GM21529 (cell line): ENCODE results near the gene GRIN3B.

Experiments used
- ATAC-seq: cut with Tn5 transposase; IDR thresholded peaks from one replicate; pipeline ENCODE4 v1.9.1; 2021; ENCODE audit not compliant: unreplicated experiment

GRIN3B gene

GRCh38 chr19:990746-991145 lies 9.5 kb upstream of the GRIN3B start:
- no peak for ATAC-seq

DNA sequence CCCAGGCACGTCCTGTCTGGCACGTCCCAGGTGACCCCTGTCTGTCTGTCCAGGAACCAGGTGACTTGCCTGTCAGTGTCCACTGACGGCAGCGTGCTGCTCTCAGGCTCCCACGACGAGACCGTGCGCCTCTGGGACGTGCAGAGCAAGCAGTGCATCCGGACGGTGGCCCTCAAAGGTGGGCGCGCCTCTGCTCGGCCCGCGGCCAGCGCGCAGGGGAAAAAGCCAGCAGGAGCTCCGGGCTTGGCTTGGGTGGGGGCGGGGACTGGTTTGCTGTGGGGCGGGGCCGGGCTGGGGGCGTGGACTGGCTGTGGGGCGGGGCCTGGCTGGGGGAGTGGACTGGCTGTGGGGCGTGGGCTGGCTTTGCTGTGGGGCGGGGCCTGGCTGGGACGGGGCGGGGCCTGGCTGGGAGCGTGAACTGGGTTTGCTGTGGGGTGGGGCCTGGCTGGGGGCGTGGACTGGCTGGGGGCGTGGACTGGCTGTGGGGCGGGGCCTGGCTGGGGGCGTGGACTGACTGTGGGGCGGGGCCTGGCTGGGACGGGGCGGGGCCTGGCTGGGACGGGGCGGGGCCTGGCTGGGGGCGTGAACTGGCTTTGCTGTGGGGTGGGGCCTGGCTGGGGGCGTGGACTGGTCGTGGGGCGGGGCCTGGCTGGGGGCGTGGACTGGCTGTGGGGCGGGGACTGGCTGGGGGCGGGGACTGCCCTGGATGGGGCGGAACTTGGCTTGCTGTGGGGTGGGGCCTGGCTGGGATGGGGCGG lies 8.9 kb upstream of the GRIN3B start:
- ATAC-seq, result no peak

- no peak for ATAC-seq
Measured at GRCh38 chr19:991932-992669, 8.1 kb upstream of the GRIN3B start.

DNA sequence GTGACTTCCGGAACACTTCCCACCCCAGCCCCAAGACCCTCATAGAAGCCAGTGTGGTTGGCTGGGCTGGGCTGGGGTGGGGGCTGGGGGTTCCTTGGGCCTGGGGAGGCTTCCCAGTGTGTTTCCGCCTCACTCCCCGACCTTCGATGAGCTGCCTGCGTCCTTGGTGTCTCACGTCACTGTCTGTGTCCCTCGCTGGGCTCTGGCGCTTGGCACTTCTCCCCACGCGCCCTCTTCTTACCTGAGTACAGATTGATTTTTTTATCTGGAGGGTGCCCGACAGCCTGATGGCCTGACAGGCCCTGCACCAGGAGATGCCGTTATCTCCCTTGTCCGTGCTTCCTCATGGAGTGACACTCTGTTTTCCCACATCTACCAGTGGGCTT lies 7.6 kb upstream of the GRIN3B start:
- ATAC-seq, result no peak

- ATAC-seq, result no peak
Measured at GRCh38 chr19:993361-993830, 6.8 kb upstream of the GRIN3B start.

- no peak for ATAC-seq
Measured at GRCh38 chr19:993831-994393, 6.3 kb upstream of the GRIN3B start.

- ATAC-seq, result no peak
Measured at GRCh38 chr19:994516-994915, 5.7 kb upstream of the GRIN3B start.

DNA sequence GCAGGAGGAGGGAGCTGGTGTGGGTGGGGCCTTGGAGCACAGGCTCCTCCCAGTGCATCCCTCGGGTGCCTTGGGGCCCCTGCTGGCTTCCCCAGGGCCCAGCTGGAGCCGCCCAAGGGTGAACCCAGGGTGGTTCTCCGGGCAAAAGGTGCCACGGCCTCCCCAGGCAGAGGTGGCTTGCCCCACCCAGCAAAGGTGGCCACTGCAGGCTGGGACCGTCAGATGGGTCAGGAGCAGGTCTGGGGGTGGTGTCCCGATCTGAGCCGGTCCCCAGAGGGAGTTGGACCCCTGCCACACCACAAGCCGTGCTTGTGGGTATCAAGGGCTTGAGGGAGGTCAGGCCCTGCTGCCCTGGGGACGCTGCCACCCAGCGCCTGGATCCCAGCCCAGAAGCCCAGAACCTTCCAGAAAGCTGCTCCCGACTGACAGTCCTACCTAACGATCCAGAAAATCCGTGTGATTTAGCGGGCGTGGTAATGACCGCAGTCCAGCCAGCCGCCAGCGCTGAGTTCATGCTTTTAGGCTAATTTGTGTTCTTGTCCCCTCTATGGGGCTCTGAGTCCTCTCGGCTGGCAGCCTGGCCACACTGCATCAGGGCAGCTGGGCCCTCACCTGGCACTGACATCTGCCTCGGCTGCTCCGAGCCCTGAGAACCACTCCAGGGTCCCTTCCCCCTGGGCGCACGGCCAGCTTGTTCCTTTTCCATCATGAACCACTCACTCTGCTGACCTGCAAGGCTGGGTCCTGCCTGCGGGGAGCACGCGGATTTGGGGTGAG lies 5.0 kb upstream of the GRIN3B start:
- no peak for ATAC-seq

DNA sequence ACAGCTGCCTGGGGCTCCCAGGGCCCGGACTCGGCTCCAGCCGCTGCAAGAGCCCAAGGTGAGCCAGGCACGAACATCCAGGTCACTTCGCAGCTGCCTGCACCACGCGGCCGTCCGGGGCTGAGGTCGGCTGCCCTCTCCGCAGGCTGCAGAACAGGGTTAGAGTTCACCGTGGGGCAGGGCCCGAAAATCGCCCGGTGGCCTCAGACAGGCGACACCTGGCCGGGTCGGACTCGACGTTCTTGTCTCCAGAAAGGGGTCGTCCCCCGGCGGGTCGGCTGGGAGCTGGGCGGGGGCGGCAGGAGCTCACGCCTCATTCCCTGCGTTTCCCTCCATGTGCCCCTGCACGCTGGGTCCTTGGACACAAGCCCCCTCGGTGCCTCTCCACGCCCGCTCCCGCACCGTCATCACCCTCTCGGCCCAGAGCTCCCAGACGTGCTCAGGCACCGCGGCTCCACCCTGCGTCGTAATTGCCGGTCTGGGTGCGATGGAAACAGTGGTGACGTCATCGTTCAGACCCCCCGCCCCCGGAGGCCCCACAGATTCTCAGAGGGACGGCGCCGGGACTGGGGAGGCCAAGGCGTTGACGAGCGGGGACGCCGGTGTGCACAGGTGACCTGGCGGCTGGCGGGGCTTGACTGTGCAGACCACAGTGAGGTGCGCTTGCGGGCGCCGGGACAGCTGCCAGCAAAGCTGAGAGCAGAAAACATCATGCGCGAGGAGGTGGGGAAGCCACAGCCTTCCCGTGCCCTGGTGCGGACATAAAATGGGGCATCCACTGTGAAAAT lies 4.0 kb upstream of the GRIN3B start:
- ATAC-seq, result no peak

- ATAC-seq, result no peak
Measured at GRCh38 chr19:998064-998463, 2.2 kb upstream of the GRIN3B start.

GRCh38 chr19:999379-999719 lies 870 bp upstream of the GRIN3B start:
- ATAC-seq, result no peak

GRCh38 chr19:1000591-1001537 lies 645 bp downstream of the GRIN3B start:
- ATAC-seq, result no peak

- ATAC-seq, result no peak
Measured at GRCh38 chr19:1001538-1002166, 1.4 kb downstream of the GRIN3B start.

- ATAC-seq, result no peak
Measured at GRCh38 chr19:1002600-1002999, 2.4 kb downstream of the GRIN3B start.

DNA sequence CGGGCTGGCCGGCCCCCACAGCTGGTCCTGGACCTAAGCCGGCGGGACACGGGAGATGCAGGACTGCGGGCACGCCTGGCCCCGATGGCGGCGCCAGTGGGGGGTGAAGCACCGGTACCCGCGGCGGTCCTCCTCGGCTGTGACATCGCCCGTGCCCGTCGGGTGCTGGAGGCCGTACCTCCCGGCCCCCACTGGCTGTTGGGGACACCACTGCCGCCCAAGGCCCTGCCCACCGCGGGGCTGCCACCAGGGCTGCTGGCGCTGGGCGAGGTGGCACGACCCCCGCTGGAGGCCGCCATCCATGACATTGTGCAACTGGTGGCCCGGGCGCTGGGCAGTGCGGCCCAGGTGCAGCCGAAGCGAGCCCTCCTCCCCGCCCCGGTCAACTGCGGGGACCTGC lies 3.1 kb downstream of the GRIN3B start:
- ATAC-seq, result no peak

DNA sequence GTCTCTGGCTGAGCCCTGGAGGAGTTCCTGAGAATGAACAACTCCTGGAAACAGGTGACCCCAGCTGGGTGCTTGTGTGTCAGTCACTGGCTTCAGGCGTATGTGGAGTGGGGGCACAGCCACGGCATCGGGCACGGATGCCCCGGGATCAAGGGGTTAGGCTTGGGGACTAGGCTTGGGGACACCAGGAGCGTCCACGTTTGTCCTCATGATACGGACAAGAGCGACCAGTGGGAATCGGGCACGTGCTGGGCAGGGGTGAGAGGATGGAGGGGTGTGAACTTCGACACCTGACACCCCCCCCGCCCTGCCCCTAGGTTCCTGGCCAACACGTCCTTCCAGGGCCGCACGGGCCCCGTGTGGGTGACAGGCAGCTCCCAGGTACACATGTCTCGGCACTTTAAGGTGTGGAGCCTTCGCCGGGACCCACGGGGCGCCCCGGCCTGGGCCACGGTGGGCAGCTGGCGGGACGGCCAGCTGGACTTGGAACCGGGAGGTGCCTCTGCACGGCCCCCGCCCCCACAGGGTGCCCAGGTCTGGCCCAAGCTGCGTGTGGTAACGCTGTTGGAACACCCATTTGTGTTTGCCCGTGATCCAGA lies 4.1 kb downstream of the GRIN3B start:
- no peak for ATAC-seq

GRCh38 chr19:1004803-1005664 lies 4.8 kb downstream of the GRIN3B start:
- no peak for ATAC-seq
